WTC11 (cell line): Measurements from ENCODE around the gene RPUSD2. TPM values are rescaled to one million over a fixed set of nuclear protein-coding genes. Genes with fewer than 3 reads are reported as not detected.
A peak's percentile ranks its signal among the peaks of the same experiment; 100 is the strongest.
"Not testable (repeated sequence)": the region's sequence is repeated elsewhere in the genome, so short reads cannot be mapped to it uniquely, and the experiment has no call there.

Experiments
- ATAC-seq: fragments of 200-7000 bp; cut with Tn5 transposase; 2 replicates; pipeline ENCODE4 v1.10.0; 2021; ENCODE audit warnings: mild to moderate bottlenecking, moderate library complexity
- CTCF ChIA-PET: fragments of 300-600 bp; sonication (Branson Sonifier 250); formaldehyde crosslinking; loops from one replicate; lab custom pipeline; 2021; ENCODE audit warnings: antibody characterized with exemption; lab: Charles Lee
- POLR2A ChIA-PET: fragments of 350-600 bp; sonication (Branson Sonifier 250); formaldehyde crosslinking; loops from one replicate; lab custom pipeline; 2021; ENCODE audit warnings: antibody characterized with exemption; lab: Charles Lee
- DNase-seq: peaks from one replicate; pipeline ENCODE4 v3.0.0; 2021; ENCODE audit warnings: low spot score
- H3K27ac Mint-ChIP-seq: 2 replicates; pipeline ENCODE4 v1.8.0; 2021; ENCODE audit warnings: mixed read lengths
- H3K27me3 Mint-ChIP-seq: 2 replicates; pipeline ENCODE4 v1.8.0; 2021; ENCODE audit warnings: low read depth, mild to moderate bottlenecking, moderate library complexity, mixed read lengths
- H3K36me3 Mint-ChIP-seq: 2 replicates; pipeline ENCODE4 v1.8.0; 2021; ENCODE audit warnings: mixed read lengths
- H3K4me1 Mint-ChIP-seq: 2 replicates; pipeline ENCODE4 v1.8.0; 2022; ENCODE audit warnings: mixed read lengths
- H3K4me3 Mint-ChIP-seq: 2 replicates; pipeline ENCODE4 v1.8.0; 2021; ENCODE audit warnings: mild to moderate bottlenecking, moderate library complexity, mixed read lengths
- H3K9me3 Mint-ChIP-seq: 2 replicates; pipeline ENCODE4 v1.8.0; 2021; ENCODE audit warnings: mixed read lengths
- ATF1 ChIP-seq: sonication (generic); formaldehyde crosslinking; IDR thresholded peaks from 2 replicates; pipeline ENCODE4 v1.8.1; 2023; ENCODE audit warnings: mild to moderate bottlenecking, moderate library complexity, missing genetic modification reagents
- ELF4 ChIP-seq: sonication (generic); formaldehyde crosslinking; IDR thresholded peaks from 2 replicates; pipeline ENCODE4 v1.8.1; 2022; ENCODE audit warnings: low read depth, mild to moderate bottlenecking, moderate library complexity, missing genetic modification reagents
- ERG ChIP-seq: fragments of 250-450 bp; sonication (Bioruptor Pico); IDR thresholded peaks from 2 replicates; pipeline ENCODE4 v1.8.0; 2021; ENCODE audit warnings: mild to moderate bottlenecking
- FOXK1 ChIP-seq: sonication (generic); formaldehyde crosslinking; IDR thresholded peaks from 2 replicates; pipeline ENCODE4 v1.8.0; 2022; ENCODE audit warnings: mild to moderate bottlenecking, moderate library complexity, missing genetic modification reagents
- GRHL2 ChIP-seq: fragments of 250-450 bp; sonication (Bioruptor Pico); IDR thresholded peaks from 2 replicates; pipeline ENCODE4 v1.8.0; 2022; ENCODE audit warnings: mild to moderate bottlenecking, moderate library complexity; ENCODE audit not compliant: insufficient replicate concordance, severe bottlenecking
- HMGA2 ChIP-seq: fragments of 250-450 bp; sonication (Bioruptor Pico); IDR thresholded peaks from 2 replicates; pipeline ENCODE4 v1.4.0; 2021; ENCODE audit warnings: mild to moderate bottlenecking, moderate library complexity
- PREB ChIP-seq: sonication (generic); formaldehyde crosslinking; IDR thresholded peaks from 2 replicates; pipeline ENCODE4 v1.8.1; 2022; ENCODE audit warnings: mild to moderate bottlenecking, missing genetic modification reagents, moderate library complexity, borderline replicate concordance
- SOX15 ChIP-seq: fragments of 250-450 bp; sonication (Bioruptor Pico); IDR thresholded peaks from 2 replicates; pipeline ENCODE4 v1.9.0; 2021; ENCODE audit warnings: mild to moderate bottlenecking
- STAT6 ChIP-seq: sonication (generic); formaldehyde crosslinking; conservative IDR thresholded peaks from 2 replicates; pipeline ENCODE4 v1.8.1; 2023; ENCODE audit warnings: mild to moderate bottlenecking, low read depth, missing genetic modification reagents, moderate library complexity
- TP53 ChIP-seq: sonication (generic); formaldehyde crosslinking; IDR thresholded peaks from 2 replicates; pipeline ENCODE4 v1.8.1; 2023; ENCODE audit warnings: mild to moderate bottlenecking, missing genetic modification reagents
- ZBTB21 ChIP-seq: sonication (generic); formaldehyde crosslinking; IDR thresholded peaks from 2 replicates; pipeline ENCODE4 v1.8.1; 2023; ENCODE audit warnings: mild to moderate bottlenecking, missing genetic modification reagents, borderline replicate concordance
- ZNF263 ChIP-seq: sonication (generic); formaldehyde crosslinking; IDR thresholded peaks from 2 replicates; pipeline ENCODE4 v1.8.1; 2022; ENCODE audit warnings: low read depth, mild to moderate bottlenecking, moderate library complexity, missing genetic modification reagents
- total RNA-seq: library from RNA; stranded (reverse); gene quantifications from 3 replicates; pipeline ENCODE4 v1.2.3, GENCODE V29; 2021
- TF ChIP-seq, protein P1 (sequence below): sonication (generic); formaldehyde crosslinking; IDR thresholded peaks from 2 replicates; pipeline ENCODE4 v1.8.1; 2022; ENCODE audit warnings: low read depth, mild to moderate bottlenecking, moderate library complexity, missing genetic modification reagents, borderline replicate concordance

Gene RPUSD2
- total RNA-seq, 1 experiment from 2014 or later = 30.8 TPM

- POLR2A ChIA-PET = no interaction called here
- ATAC-seq = peak; percentile 12; the same call in 1 of the 2 replicates
These were observed 2.0 kb upstream of the RPUSD2 start for GRCh38 chr15:40567111-40567510.

GRCh38 chr15:40575113-40575512 lies 6.0 kb downstream of the RPUSD2 start:
- Mint-ChIP-seq H3K4me1 (peaks cover 9% of the 10 kb centered on the region), H3K27me3 (no peaks in the 10 kb centered on the region; the same call in 1 of the 2 replicates), H3K36me3 (peaks cover 27% of the 10 kb centered on the region), H3K27ac (no peak overlapping the region), H3K4me3 (no peak overlapping the region), H3K9me3 (peaks cover 4% of the 10 kb centered on the region)
- DNase-seq (no peak), ATAC-seq (no peak)
- CTCF ChIA-PET = interaction anchor here (0.9 kb wide), 1 partner anchor 14 kb away, joined by 4 read pairs; no protein-coding TSS in a partner anchor
- POLR2A ChIA-PET = no interaction called here
- no peak for TF ChIP-seq ZNF263 (CRISPR knock-in tag)

More at GRCh38 chr15:40567111-40567510, 2.0 kb upstream of the RPUSD2 start:
- Mint-ChIP-seq H3K9me3 (no peaks in the 10 kb centered on the region), H3K27me3 (no peaks in the 10 kb centered on the region), H3K36me3 (peaks cover 4% of the 10 kb centered on the region), H3K27ac (no peak overlapping the region), H3K4me3 (no peak overlapping the region), H3K4me1 (peaks cover 32% of the 10 kb centered on the region)
- CTCF ChIA-PET = interaction anchor here (0.6 to 1.8 kb wide), 7 partner anchors 10 to 240 kb away, joined by 3 to 9 read pairs (median 5); partner anchors contain the start of gene DNAJC17
- peak; percentile 36 for DNase-seq
- TF ChIP-seq STAT6 (CRISPR knock-in tag) (no peak), TP53 (no peak), PREB (CRISPR knock-in tag) (no peak), ELF4 (CRISPR knock-in tag) (no peak), GRHL2 (CRISPR knock-in tag) (no peak), ZBTB21 (CRISPR knock-in tag) (no peak), SOX15 (CRISPR knock-in tag) (no peak), ERG (CRISPR knock-in tag) (no peak), FOXK1 (CRISPR knock-in tag) (no peak), ATF1 (CRISPR knock-in tag) (no peak), ZNF263 (CRISPR knock-in tag) (no peak)
- TF ChIP-seq, protein P1, sequence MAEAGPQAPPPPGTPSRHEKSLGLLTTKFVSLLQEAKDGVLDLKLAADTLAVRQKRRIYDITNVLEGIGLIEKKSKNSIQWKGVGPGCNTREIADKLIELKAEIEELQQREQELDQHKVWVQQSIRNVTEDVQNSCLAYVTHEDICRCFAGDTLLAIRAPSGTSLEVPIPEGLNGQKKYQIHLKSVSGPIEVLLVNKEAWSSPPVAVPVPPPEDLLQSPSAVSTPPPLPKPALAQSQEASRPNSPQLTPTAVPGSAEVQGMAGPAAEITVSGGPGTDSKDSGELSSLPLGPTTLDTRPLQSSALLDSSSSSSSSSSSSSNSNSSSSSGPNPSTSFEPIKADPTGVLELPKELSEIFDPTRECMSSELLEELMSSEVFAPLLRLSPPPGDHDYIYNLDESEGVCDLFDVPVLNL = no peak

DNA sequence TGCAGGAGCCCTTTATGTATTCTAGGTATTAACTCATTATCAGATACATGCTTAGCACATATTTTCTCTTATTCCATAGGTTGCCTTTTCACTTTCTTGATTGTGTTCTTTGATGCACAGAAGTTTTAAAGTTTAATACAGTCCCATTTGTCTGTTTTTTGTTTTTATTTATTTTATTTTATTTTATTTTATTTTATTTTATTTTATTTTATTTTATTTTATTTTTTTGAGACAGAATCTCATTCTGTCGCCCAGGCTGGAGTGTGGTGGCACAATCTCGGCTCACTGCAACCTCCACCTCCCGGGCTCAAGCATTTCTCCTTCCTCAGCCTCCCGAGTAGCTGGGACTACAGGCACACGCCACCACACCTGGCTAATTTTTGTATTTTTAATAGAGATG lies 7.8 kb downstream of the RPUSD2 start:
- peak; percentile 92 for TF ChIP-seq HMGA2 (CRISPR knock-in tag)
- peaks cover 23% of the 10 kb centered on the region for H3K36me3 Mint-ChIP-seq
- DNase-seq, H3K9me3 Mint-ChIP-seq, H3K27me3 Mint-ChIP-seq, ATAC-seq, H3K4me3 Mint-ChIP-seq, H3K4me1 Mint-ChIP-seq, POLR2A ChIA-PET, H3K27ac Mint-ChIP-seq: not testable (repeated sequence)
- CTCF ChIA-PET = interaction anchor here (0.5 to 1.1 kb wide), 4 partner anchors 9 to 50 kb away, joined by 3 to 5 read pairs (median 3); no protein-coding TSS in a partner anchor
